ENCODE measurements around the gene TFEB.

GRCh38 chr6:41637194-41638001 is 98.0 kb downstream of the TFEB start:
- TF ChIP-seq CTCF (conservative IDR thresholded peaks at IDR 0.05; ENCODE audit: low read depth, low read length) = no peak
- TF ChIP-seq EZH2 (IDR thresholded peaks at IDR 0.05; ENCODE audit: borderline replicate concordance, low read depth, low read length, poor library complexity, severe bottlenecking) = no peak
